ENCODE measurements around the gene ITGA11.
A peak's percentile ranks its signal among the peaks of the same experiment; 100 is the strongest.

ITGA11 gene

GRCh38 chr15:68289621-68290352, 142.2 kb downstream of the ITGA11 start:
- no peak for DNase-seq (ENCODE audit: low spot score)

GRCh38 chr15:68289057-68289456, 142.9 kb downstream of the ITGA11 start:
- DNase-seq (ENCODE audit: low spot score), result no peak

- DNase-seq (ENCODE audit: low spot score), result no peak
Observed at GRCh38 chr15:68286256-68286655, 145.7 kb downstream of the ITGA11 start.

- no peak for DNase-seq (ENCODE audit: low spot score)
Observed at GRCh38 chr15:68285259-68285980, 146.5 kb downstream of the ITGA11 start.

- no peak for DNase-seq (ENCODE audit: low spot score)
Observed at GRCh38 chr15:68284616-68285258, 147.2 kb downstream of the ITGA11 start.

GRCh38 chr15:68283401-68283800, 148.6 kb downstream of the ITGA11 start:
- DNase-seq (ENCODE audit: low spot score), result no peak

- DNase-seq (ENCODE audit: low spot score), result no peak
Observed at GRCh38 chr15:68281008-68281407, 151.0 kb downstream of the ITGA11 start.

- DNase-seq (ENCODE audit: low spot score), result no peak
Observed at GRCh38 chr15:68279779-68280753, 151.9 kb downstream of the ITGA11 start.

GRCh38 chr15:68278595-68279405, 153.2 kb downstream of the ITGA11 start:
- DNase-seq (ENCODE audit: low spot score), result no peak

GRCh38 chr15:68278345-68278594, 153.7 kb downstream of the ITGA11 start:
- peak; percentile 38 for DNase-seq (ENCODE audit: low spot score)

- peak; percentile 86 for DNase-seq (ENCODE audit: low spot score)
Observed at GRCh38 chr15:68277603-68278344, 154.2 kb downstream of the ITGA11 start, which contains the start of gene FEM1B. TSS of gene FEM1B (plus strand) at chr15:68277745. CDS start at chr15:68278418, 673 bp downstream.

- DNase-seq (ENCODE audit: low spot score), result peak; percentile 35
Observed at GRCh38 chr15:68277131-68277602, 154.8 kb downstream of the ITGA11 start.

- DNase-seq (ENCODE audit: low spot score), result no peak
Observed at GRCh38 chr15:68276668-68277067, 155.3 kb downstream of the ITGA11 start.

GRCh38 chr15:68275165-68275746, 156.7 kb downstream of the ITGA11 start:
- no peak for DNase-seq (ENCODE audit: low spot score)

GRCh38 chr15:68274201-68274848, 157.6 kb downstream of the ITGA11 start:
- no peak for DNase-seq (ENCODE audit: low spot score)

- peak; percentile 61 for DNase-seq (ENCODE audit: low spot score)
Observed at GRCh38 chr15:68272721-68273271, 159.2 kb downstream of the ITGA11 start.

GRCh38 chr15:68271854-68272471, 160.0 kb downstream of the ITGA11 start:
- DNase-seq (ENCODE audit: low spot score), result peak; percentile 76

- DNase-seq (ENCODE audit: low spot score), result no peak
Observed at GRCh38 chr15:68268405-68268804, 163.6 kb downstream of the ITGA11 start.

- DNase-seq (ENCODE audit: low spot score), result no peak
Observed at GRCh38 chr15:68265674-68266073, 166.3 kb downstream of the ITGA11 start.
